HepG2 (cell line): ENCODE results near the gene CA11. TPM values are rescaled to one million over a fixed set of nuclear protein-coding genes. Genes with fewer than 3 reads are reported as not detected.
A peak's percentile ranks its signal among the peaks of the same experiment; 100 is the strongest.

ENCODE experiments used
- CREB1 ChIP-seq, 2 experiments: fragments of 450-650 bp in 1 of 2; IDR thresholded peaks; 2 replicates each; pipeline ENCODE4 v1.6.1; 2016 to 2017; ENCODE audit warnings: control low read depth in 1 of 2, mild to moderate bottlenecking in 1 of 2, missing compliant biosample characterization in 1 of 2, missing genetic modification characterization in 1 of 2
- GZF1 ChIP-seq: sonication (generic); formaldehyde crosslinking; IDR thresholded peaks from 2 replicates; pipeline ENCODE4 v1.5.1; 2020; ENCODE audit warnings: mild to moderate bottlenecking, missing genetic modification reagents
- NR1H2 ChIP-seq: sonication (generic); formaldehyde crosslinking; IDR thresholded peaks from 2 replicates; pipeline ENCODE4 v1.8.1; 2022; ENCODE audit warnings: low read depth, missing genetic modification reagents, borderline replicate concordance
- POLR2AphosphoS2 ChIP-seq: IDR thresholded peaks from 2 replicates; pipeline ENCODE4 v1.6.1; 2011; ENCODE audit warnings: low read depth, low read length, improper control_type of control experiment
- XRCC5 ChIP-seq: fragments of 200-400 bp; formaldehyde crosslinking; optimal IDR thresholded peaks from 2 replicates; pipeline ENCODE3; 2017; ENCODE audit warnings: mild to moderate bottlenecking, low read length
- ZBTB38 ChIP-seq: sonication (generic); formaldehyde crosslinking; IDR thresholded peaks from 2 replicates; pipeline ENCODE4 v1.5.1; 2020; ENCODE audit warnings: mild to moderate bottlenecking, missing genetic modification reagents
- ZBTB8A ChIP-seq: sonication (generic); formaldehyde crosslinking; IDR thresholded peaks from 2 replicates; pipeline ENCODE4 v1.4.0; 2020; ENCODE audit warnings: mild to moderate bottlenecking, low read depth, missing genetic modification reagents, borderline replicate concordance
- ZFP36L2 ChIP-seq: sonication (generic); formaldehyde crosslinking; IDR thresholded peaks from 2 replicates; pipeline ENCODE4 v1.4.0; 2020; ENCODE audit warnings: missing genetic modification reagents
- ZNF431 ChIP-seq: sonication (generic); formaldehyde crosslinking; IDR thresholded peaks from 2 replicates; pipeline ENCODE4 v1.9.0; 2022; ENCODE audit warnings: missing genetic modification reagents, low read depth, mild to moderate bottlenecking, borderline replicate concordance
- ZNF703 ChIP-seq: sonication (generic); formaldehyde crosslinking; IDR thresholded peaks from 2 replicates; pipeline ENCODE4 v1.5.1; 2020; ENCODE audit warnings: missing genetic modification reagents, mild to moderate bottlenecking, moderate library complexity, borderline replicate concordance
- ZNF770 ChIP-seq: sonication (generic); formaldehyde crosslinking; IDR thresholded peaks from 2 replicates; pipeline ENCODE4 v1.5.0; 2020; ENCODE audit warnings: mild to moderate bottlenecking, missing genetic modification reagents
- polyA plus RNA-seq, 8 experiments: library from polyadenylated mRNA; depleted of rRNA in 3 of 8; stranded (reverse) in 7 of 8; unstranded in 1 of 8; fragments of >200 nt; fragmentation: Illumina TruSeq in 4 of 8; extraction: Trizol in 4 of 8; gene quantifications; 2 replicates each; pipeline versions ENCODE4 v1.2.1 to v1.2.3, GENCODE V29; 2011 to 2016; ENCODE audit warnings: low read depth in 4 of 8, missing spikeins in 1 of 8, mixed read lengths in 1 of 8; ENCODE audit not compliant: insufficient read depth in 1 of 8
- total RNA-seq, 5 experiments: library from RNA; depleted of rRNA; stranded (reverse); fragments of >200 nt; fragmentation: Illumina TruSeq; extraction: Trizol; gene quantifications; 2 replicates each; pipeline ENCODE4 v1.2.3, GENCODE V29; 2016; ENCODE audit warnings: low read depth in 1 of 5
- TF ChIP-seq, protein P1 (sequence below): sonication (generic); formaldehyde crosslinking; IDR thresholded peaks from 2 replicates; pipeline ENCODE4 v1.8.1; 2022; ENCODE audit warnings: mild to moderate bottlenecking, missing genetic modification reagents
- TF ChIP-seq, protein P2 (sequence below), 2 experiments: fragments of 450-650 bp in 1 of 2; sonication (generic) in 1 of 2; formaldehyde crosslinking in 1 of 2; IDR thresholded peaks; 2 replicates each; pipeline versions ENCODE4 v1.6.1 to v1.8.0; 2016 to 2022; ENCODE audit warnings: antibody characterized with exemption in 1 of 2, mild to moderate bottlenecking in 1 of 2, missing genetic modification reagents in 1 of 2

CA11 gene
- total and polyA plus RNA-seq, 2 of the 13 experiments (the other 11 are each of a cell fraction or from before 2014, with no cell fraction given): 0.41 to 0.58 TPM

GRCh38 chr19:48588670-48589401, 57.2 kb downstream of the CA11 start (continued):
- TF ChIP-seq ZNF770 (CRISPR knock-in tag): 0 out of 2 replicates have a peak, but pooled peaks have one; percentile 11
- peak; percentile 84 for TF ChIP-seq XRCC5
- TF ChIP-seq GZF1 (CRISPR knock-in tag): no peak
- no peak for TF ChIP-seq ZFP36L2 (CRISPR knock-in tag)
- no peak for TF ChIP-seq POLR2AphosphoS2
- no peak for TF ChIP-seq ZNF703 (CRISPR knock-in tag)
- TF ChIP-seq, protein P1, sequence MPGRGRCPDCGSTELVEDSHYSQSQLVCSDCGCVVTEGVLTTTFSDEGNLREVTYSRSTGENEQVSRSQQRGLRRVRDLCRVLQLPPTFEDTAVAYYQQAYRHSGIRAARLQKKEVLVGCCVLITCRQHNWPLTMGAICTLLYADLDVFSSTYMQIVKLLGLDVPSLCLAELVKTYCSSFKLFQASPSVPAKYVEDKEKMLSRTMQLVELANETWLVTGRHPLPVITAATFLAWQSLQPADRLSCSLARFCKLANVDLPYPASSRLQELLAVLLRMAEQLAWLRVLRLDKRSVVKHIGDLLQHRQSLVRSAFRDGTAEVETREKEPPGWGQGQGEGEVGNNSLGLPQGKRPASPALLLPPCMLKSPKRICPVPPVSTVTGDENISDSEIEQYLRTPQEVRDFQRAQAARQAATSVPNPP (CRISPR knock-in tag): no peak
- TF ChIP-seq NR1H2: no peak
- TF ChIP-seq ZNF431 (CRISPR knock-in tag): no peak
- TF ChIP-seq, protein P2, sequence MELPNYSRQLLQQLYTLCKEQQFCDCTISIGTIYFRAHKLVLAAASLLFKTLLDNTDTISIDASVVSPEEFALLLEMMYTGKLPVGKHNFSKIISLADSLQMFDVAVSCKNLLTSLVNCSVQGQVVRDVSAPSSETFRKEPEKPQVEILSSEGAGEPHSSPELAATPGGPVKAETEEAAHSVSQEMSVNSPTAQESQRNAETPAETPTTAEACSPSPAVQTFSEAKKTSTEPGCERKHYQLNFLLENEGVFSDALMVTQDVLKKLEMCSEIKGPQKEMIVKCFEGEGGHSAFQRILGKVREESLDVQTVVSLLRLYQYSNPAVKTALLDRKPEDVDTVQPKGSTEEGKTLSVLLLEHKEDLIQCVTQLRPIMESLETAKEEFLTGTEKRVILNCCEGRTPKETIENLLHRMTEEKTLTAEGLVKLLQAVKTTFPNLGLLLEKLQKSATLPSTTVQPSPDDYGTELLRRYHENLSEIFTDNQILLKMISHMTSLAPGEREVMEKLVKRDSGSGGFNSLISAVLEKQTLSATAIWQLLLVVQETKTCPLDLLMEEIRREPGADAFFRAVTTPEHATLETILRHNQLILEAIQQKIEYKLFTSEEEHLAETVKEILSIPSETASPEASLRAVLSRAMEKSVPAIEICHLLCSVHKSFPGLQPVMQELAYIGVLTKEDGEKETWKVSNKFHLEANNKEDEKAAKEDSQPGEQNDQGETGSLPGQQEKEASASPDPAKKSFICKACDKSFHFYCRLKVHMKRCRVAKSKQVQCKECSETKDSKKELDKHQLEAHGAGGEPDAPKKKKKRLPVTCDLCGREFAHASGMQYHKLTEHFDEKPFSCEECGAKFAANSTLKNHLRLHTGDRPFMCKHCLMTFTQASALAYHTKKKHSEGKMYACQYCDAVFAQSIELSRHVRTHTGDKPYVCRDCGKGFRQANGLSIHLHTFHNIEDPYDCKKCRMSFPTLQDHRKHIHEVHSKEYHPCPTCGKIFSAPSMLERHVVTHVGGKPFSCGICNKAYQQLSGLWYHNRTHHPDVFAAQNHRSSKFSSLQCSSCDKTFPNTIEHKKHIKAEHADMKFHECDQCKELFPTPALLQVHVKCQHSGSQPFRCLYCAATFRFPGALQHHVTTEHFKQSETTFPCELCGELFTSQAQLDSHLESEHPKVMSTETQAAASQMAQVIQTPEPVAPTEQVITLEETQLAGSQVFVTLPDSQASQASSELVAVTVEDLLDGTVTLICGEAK (IDR thresholded peaks at IDR 0.05): no peak
- TF ChIP-seq, protein P2 (CRISPR knock-in tag; IDR thresholded peaks at IDR 0.05): no peak
- TF ChIP-seq CREB1 (IDR thresholded peaks at IDR 0.05): no peak
- TF ChIP-seq CREB1 (CRISPR knock-in tag; IDR thresholded peaks at IDR 0.05): no peak
- no peak for TF ChIP-seq ZBTB8A (CRISPR knock-in tag)
- TF ChIP-seq ZBTB38 (CRISPR knock-in tag): 0 out of 2 replicates have a peak, but pooled peaks have one; percentile 19
